Neuronal stem cell (in vitro differentiated cells): ENCODE results near the gene NCEH1. TPM values are rescaled to one million over a fixed set of nuclear protein-coding genes. Genes with fewer than 3 reads are reported as not detected.
"Not testable (repeated sequence)": the region's sequence is repeated elsewhere in the genome, so short reads cannot be mapped to it uniquely, and the experiment has no call there.

Experiments
- DNase-seq: peaks from one replicate; pipeline ENCODE4 v3.0.0-alpha.2; 2013; ENCODE audit warnings: low spot score
- H2AFZ ChIP-seq: one replicate; pipeline ENCODE4 v1.6.1; 2013; ENCODE audit warnings: mild to moderate bottlenecking, low read length, inconsistent platforms
- H2AK5ac ChIP-seq: 2 replicates; pipeline ENCODE4 v1.6.1; 2013; ENCODE audit warnings: low read depth, mild to moderate bottlenecking, inconsistent platforms, low read length, moderate library complexity, mixed read lengths
- H2BK120ac ChIP-seq: 2 replicates; pipeline ENCODE4 v1.6.1; 2013; ENCODE audit warnings: low read depth, mild to moderate bottlenecking, inconsistent platforms, low read length, moderate library complexity, mixed read lengths
- H2BK12ac ChIP-seq: one replicate; pipeline ENCODE4 v1.6.1; 2013; ENCODE audit warnings: low read length, inconsistent platforms
- H2BK15ac ChIP-seq: 2 replicates; pipeline ENCODE4 v1.6.1; 2013; ENCODE audit warnings: mild to moderate bottlenecking, low read length, inconsistent platforms, mixed read lengths
- H2BK5ac ChIP-seq: one replicate; pipeline ENCODE4 v1.6.1; 2013; ENCODE audit warnings: inconsistent platforms, mild to moderate bottlenecking, low read length, moderate library complexity
- H3K14ac ChIP-seq: one replicate; pipeline ENCODE4 v1.6.1; 2013; ENCODE audit warnings: low read length, inconsistent platforms
- H3K18ac ChIP-seq: 2 replicates; pipeline ENCODE4 v1.6.1; 2013; ENCODE audit warnings: low read length, inconsistent platforms
- H3K23ac ChIP-seq: 2 replicates; pipeline ENCODE4 v1.6.1; 2013; ENCODE audit warnings: low read depth, mild to moderate bottlenecking, mixed read lengths, low read length, inconsistent platforms; ENCODE audit not compliant: poor library complexity
- H3K27ac ChIP-seq: replicated peaks from 3 replicates; pipeline ENCODE4 v1.5.1; 2013; ENCODE audit warnings: low read length, inconsistent platforms
- H3K27me3 ChIP-seq, 3 experiments: 2 replicates each; pipeline ENCODE4 v1.6.1; 2013; ENCODE audit warnings: low read length in 3 of 3, mild to moderate bottlenecking in 2 of 3, inconsistent platforms in 1 of 3, low read depth in 1 of 3, mixed read lengths in 1 of 3, moderate library complexity in 1 of 3; ENCODE audit not compliant: control insufficient read depth in 3 of 3, insufficient read depth in 3 of 3
- H3K36me3 ChIP-seq, 2 donors: replicated peaks in 1 of 2; 2 replicates each; pipeline ENCODE4 v1.6.1; 2013; ENCODE audit warnings: low read length in 2 of 2; ENCODE audit not compliant: control insufficient read depth in 2 of 2, insufficient read depth in 2 of 2
- H3K4ac ChIP-seq: 2 replicates; pipeline ENCODE4 v1.6.1; 2013; ENCODE audit warnings: inconsistent platforms, mild to moderate bottlenecking, low read length, moderate library complexity
- H3K4me1 ChIP-seq, 2 donors: 1 replicate in 1 of 2; 2 replicates in 1 of 2; pipeline ENCODE4 v1.6.1; 2013; ENCODE audit warnings: low read length in 2 of 2, low read depth in 1 of 2; ENCODE audit not compliant: control insufficient read depth in 2 of 2, insufficient read depth in 1 of 2
- H3K4me2 ChIP-seq: one replicate; pipeline ENCODE4 v1.6.1; 2013; ENCODE audit warnings: mild to moderate bottlenecking, low read length, inconsistent platforms; ENCODE audit not compliant: insufficient read depth, poor library complexity, severe bottlenecking
- H3K4me3 ChIP-seq, 2 donors: 2 replicates each; pipeline ENCODE4 v1.5.1; 2013; ENCODE audit warnings: low read length in 2 of 2, mild to moderate bottlenecking in 2 of 2, inconsistent platforms in 1 of 2, moderate library complexity in 1 of 2
- H3K79me1 ChIP-seq: one replicate; pipeline ENCODE4 v1.6.1; 2013; ENCODE audit warnings: low read depth, mild to moderate bottlenecking, inconsistent platforms, low read length, moderate library complexity
- H3K9ac ChIP-seq: one replicate; pipeline ENCODE4 v1.6.1; 2013; ENCODE audit warnings: mild to moderate bottlenecking, low read depth, low read length, inconsistent platforms; ENCODE audit not compliant: poor library complexity
- H3K9me3 ChIP-seq, 2 donors: replicated peaks in 1 of 2; 2 replicates each; pipeline versions ENCODE3 to v1.6.1; 2013; ENCODE audit warnings: low read length in 2 of 2, mild to moderate bottlenecking in 2 of 2, inconsistent platforms in 1 of 2, low read depth in 1 of 2, mixed read lengths in 1 of 2, moderate library complexity in 1 of 2; ENCODE audit not compliant: control insufficient read depth in 2 of 2, insufficient read depth in 1 of 2
- H4K8ac ChIP-seq: one replicate; pipeline ENCODE4 v1.6.1; 2013; ENCODE audit warnings: low read depth, mild to moderate bottlenecking, inconsistent platforms, low read length, moderate library complexity
- H4K91ac ChIP-seq: one replicate; pipeline ENCODE4 v1.6.1; 2013; ENCODE audit warnings: low read length, low read depth, mild to moderate bottlenecking, inconsistent platforms; ENCODE audit not compliant: poor library complexity
- WGBS, 2 donors: extraction: QIAGEN DNeasy Blood & Tissue Kit; methylation state at CpG; one replicate each; pipeline ENCODE4 v1.1.7; 2013; ENCODE audit warnings: missing lambda C conversion rate in 2 of 2, mixed read lengths in 1 of 2; ENCODE audit not compliant: insufficient read length in 2 of 2, insufficient replicate concordance in 1 of 2; ENCODE audit errors: extremely low coverage in 2 of 2; 5-methylcytosine and 5-hydroxymethylcytosine counted together
- polyA plus RNA-seq, 2 experiments: library from polyadenylated mRNA; stranded (reverse); fragments of 200-250 nt; gene quantifications; one replicate each; pipeline ENCODE4 v1.2.3, GENCODE V29; 2013

Gene NCEH1, protein sequence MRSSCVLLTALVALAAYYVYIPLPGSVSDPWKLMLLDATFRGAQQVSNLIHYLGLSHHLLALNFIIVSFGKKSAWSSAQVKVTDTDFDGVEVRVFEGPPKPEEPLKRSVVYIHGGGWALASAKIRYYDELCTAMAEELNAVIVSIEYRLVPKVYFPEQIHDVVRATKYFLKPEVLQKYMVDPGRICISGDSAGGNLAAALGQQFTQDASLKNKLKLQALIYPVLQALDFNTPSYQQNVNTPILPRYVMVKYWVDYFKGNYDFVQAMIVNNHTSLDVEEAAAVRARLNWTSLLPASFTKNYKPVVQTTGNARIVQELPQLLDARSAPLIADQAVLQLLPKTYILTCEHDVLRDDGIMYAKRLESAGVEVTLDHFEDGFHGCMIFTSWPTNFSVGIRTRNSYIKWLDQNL
- 2.0 TPM for polyA plus RNA-seq (2013, experiment 1 of 2)
- polyA plus RNA-seq (2013, experiment 2 of 2) = 2.0 TPM

DNA sequence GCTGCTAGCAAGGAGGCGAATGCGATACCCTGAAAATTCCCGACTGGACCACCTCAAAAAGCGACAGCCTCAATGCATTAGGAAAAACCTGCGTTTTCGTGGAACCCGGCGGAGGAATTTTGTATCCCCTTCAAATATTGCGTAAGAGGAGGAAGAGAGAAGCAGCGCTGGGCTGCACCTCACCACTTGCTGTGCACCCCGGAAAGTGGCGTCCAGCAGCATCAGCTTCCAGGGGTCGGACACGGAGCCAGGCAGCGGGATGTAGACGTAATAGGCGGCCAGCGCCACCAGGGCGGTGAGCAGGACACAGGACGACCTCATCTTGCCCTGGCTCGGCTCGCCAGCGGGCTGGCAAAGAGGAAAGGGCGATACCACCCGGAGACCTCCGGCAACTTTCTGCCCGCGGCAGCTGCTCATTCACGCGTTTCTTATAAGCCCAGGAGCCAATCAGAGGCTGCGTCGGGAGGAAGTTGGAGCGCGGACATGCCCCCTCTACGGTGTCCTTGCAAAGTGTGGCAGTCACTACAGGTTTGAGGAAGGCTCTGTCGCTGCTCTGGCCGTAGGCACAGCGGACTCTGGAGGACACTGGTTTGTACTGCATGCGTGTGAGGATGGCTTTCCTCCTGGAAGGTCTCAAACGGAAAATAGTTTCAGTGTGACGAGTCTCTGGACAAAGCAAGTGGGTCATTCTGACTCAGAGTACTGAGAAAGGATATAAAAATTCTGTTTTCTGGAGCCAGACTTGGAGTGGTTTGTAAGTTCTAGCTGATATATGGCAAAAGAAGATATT lies at the start of gene NCEH1:
TSS of gene NCEH1 (minus strand) at position 404 of the 790 bp plus-strand sequence. CDS start at position 321, 83 bp downstream.
- Histone ChIP-seq H3K79me1 (no peaks in the 10 kb centered on the region), H3K4ac (no peak within 1 kb of the TSS), H4K8ac (no peak within 1 kb of the TSS), H3K36me3 (no peaks in the 10 kb centered on the region), H3K9ac (peak within 1 kb of the TSS; percentile 88), H2AK5ac (no peak within 1 kb of the TSS), H3K9me3 (no peaks in the 10 kb centered on the region), H3K23ac (peak within 1 kb of the TSS; percentile 27), H3K18ac (peak within 1 kb of the TSS; percentile 49), H3K4me3 (peak within 1 kb of the TSS; percentile 74 to 93), H2BK5ac (no peak within 1 kb of the TSS), H2BK120ac (no peak within 1 kb of the TSS), H3K27me3 (peaks cover 0 to 7% (median 0%) of the 10 kb centered on the region in 3 experiments), H2BK12ac (no peak within 1 kb of the TSS), H2AFZ (peak within 1 kb of the TSS; percentile 94), H3K14ac (no peak within 1 kb of the TSS), H3K4me2 (peak within 1 kb of the TSS; percentile 77), H3K4me1 (peaks cover 3% of the 10 kb centered on the region in 2 donors), H2BK15ac (no peak within 1 kb of the TSS), H3K27ac (no peak within 1 kb of the TSS), H4K91ac (no peak within 1 kb of the TSS)
- WGBS, 2 donors = no CpG with 5 or more reads among the region's 41 CpGs
- DNase-seq = peak; percentile 90

DNA sequence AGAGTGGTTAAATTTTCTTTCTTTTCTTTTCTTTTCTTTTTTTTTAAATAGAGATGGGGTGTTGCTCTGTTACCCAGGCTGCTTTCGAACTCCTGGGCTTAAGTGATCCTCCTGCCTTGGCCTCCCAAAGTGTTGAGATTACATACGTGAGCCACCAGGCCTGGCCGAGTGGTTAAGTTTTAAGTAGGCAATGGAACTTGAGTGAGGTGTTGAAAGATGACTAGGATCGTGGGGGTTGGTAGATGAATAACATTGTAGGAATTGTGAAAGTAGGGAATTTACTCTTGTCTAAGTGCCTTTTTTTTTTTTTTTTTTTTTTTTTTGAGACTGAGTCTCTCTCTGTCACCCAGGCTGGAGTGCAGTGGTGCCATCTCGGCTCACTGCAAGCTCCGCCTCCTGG lies 49.5 kb upstream of the NCEH1 start:
- not testable (repeated sequence) for H3K4me2 ChIP-seq, H2BK120ac ChIP-seq, H3K14ac ChIP-seq, H2BK15ac ChIP-seq, H3K27ac ChIP-seq, H3K18ac ChIP-seq, H3K23ac ChIP-seq, H3K9ac ChIP-seq, H2BK12ac ChIP-seq, H3K4ac ChIP-seq, H3K9me3 ChIP-seq, H3K79me1 ChIP-seq, H4K91ac ChIP-seq, H2AFZ ChIP-seq, H4K8ac ChIP-seq, H2BK5ac ChIP-seq, H3K4me1 ChIP-seq, H3K4me3 ChIP-seq, DNase-seq, H3K27me3 ChIP-seq, H2AK5ac ChIP-seq
- peaks cover 13 to 98% of the 10 kb centered on the region in 2 donors for H3K36me3 ChIP-seq
- 100% methylated on average over 1 of the region's 6 CpGs; no CpG with 5 or more reads in 1 of the 2 donors for WGBS, 2 donors

DNA sequence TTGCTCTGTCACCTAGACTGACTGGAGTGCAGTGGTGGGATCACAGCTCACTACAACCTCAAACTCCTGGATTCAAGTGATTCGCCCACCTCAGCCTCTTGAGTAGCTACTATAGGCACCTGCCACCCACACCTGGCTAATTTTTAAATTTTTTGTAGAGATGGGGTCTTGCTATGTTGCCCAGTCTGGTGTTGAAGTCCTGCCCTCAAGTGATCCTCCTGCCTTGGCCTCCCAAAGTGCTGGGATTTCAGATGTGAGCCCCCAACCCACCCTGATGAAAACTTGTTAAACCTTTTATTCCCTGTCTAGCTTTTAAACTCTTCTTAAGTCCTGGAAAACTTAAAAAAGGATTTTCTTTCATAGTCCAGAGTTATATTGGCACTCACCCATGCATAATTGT lies 42.3 kb upstream of the NCEH1 start:
- Histone ChIP-seq H3K23ac (no peak overlapping the region), H3K18ac (no peak overlapping the region), H2BK5ac (no peak overlapping the region), H3K14ac (no peak overlapping the region), H3K27me3 (no peaks in the 10 kb centered on the region), H2BK120ac (no peak overlapping the region), H3K36me3 (peaks cover 8 to 60% of the 10 kb centered on the region in 2 donors), H3K4me2 (no peak overlapping the region), H2BK12ac (no peak overlapping the region), H3K4ac (no peak overlapping the region), H2AFZ (no peak overlapping the region), H3K4me3 (no peak overlapping the region), H3K9ac (no peak overlapping the region), H4K8ac (no peak overlapping the region), H3K27ac (no peak overlapping the region), H2AK5ac (no peak overlapping the region), H3K79me1 (peaks cover 2% of the 10 kb centered on the region), H2BK15ac (no peak overlapping the region), H3K4me1 (peaks cover 0 to 8% of the 10 kb centered on the region in 2 donors), H3K9me3 (no peaks in the 10 kb centered on the region), H4K91ac (no peak overlapping the region)
- DNase-seq = no peak
- no CpG with 5 or more reads among the region's 1 CpG for WGBS, 2 donors

DNA sequence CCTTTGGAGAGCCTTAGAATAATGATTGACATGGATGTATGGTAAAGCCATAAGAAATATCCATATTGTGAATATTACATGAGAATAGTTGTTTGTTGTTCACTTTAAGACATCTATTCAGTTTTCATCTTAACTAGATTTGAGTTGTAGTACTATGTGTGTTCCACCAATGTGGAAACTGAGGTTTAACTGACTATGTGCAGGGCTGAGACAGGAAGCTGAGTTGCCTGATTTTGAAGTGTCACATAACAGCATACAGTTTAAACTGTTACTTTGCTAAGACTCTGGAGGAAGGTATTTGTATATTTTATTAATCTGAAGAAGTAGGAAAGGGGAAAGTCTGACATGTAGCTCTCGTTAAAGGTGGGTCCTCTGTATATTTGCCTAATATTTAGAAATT lies 41.8 kb upstream of the NCEH1 start:
- no peak overlapping the region for H2BK15ac ChIP-seq
- no peak overlapping the region for H3K18ac ChIP-seq
- no peak overlapping the region for H3K4me2 ChIP-seq
- H4K8ac ChIP-seq = no peak overlapping the region
- H3K23ac ChIP-seq = no peak overlapping the region
- H3K4ac ChIP-seq = no peak overlapping the region
- peaks cover 0 to 8% of the 10 kb centered on the region in 2 donors for H3K4me1 ChIP-seq
- no CpG with 5 or more reads among the region's 1 CpG for WGBS, 2 donors
- H2BK120ac ChIP-seq = no peak overlapping the region
- no peak overlapping the region for H2AK5ac ChIP-seq
- DNase-seq = no peak
- H3K79me1 ChIP-seq = peaks cover 2% of the 10 kb centered on the region
- no peak overlapping the region for H2AFZ ChIP-seq
- H3K27ac ChIP-seq = no peak overlapping the region
- no peak overlapping the region for H3K4me3 ChIP-seq
- no peak overlapping the region for H2BK12ac ChIP-seq
- H3K27me3 ChIP-seq = no peaks in the 10 kb centered on the region
- H3K36me3 ChIP-seq = peaks cover 6 to 55% of the 10 kb centered on the region in 2 donors
- no peak overlapping the region for H3K9ac ChIP-seq
- H3K14ac ChIP-seq = no peak overlapping the region
- no peaks in the 10 kb centered on the region for H3K9me3 ChIP-seq
- H4K91ac ChIP-seq = no peak overlapping the region
- H2BK5ac ChIP-seq = no peak overlapping the region
